ENCODE measurements around the gene ATP2B2.

- no peak for TF ChIP-seq CTCF (IDR thresholded peaks at IDR 0.05)
- no peak for TF ChIP-seq EZH2 (IDR thresholded peaks at IDR 0.05)
These were observed 160.3 kb downstream of the ATP2B2 start for GRCh38 chr3:10344944-10345575.
